ENCODE measurements around the gene BICC1. TPM values are rescaled to one million over a fixed set of nuclear protein-coding genes. Genes with fewer than 3 reads are reported as not detected.

Gene BICC1
- total RNA-seq, 1 experiment from 2014 or later = not detected

Other genes starting within 250 kb of the BICC1 start
- 5.5 TPM for gene IPMK, start 245.0 kb upstream of the BICC1 start, total RNA-seq (2021; ENCODE audit: unreplicated experiment)
- gene CISD1, start 243.7 kb upstream of the BICC1 start, total RNA-seq (2021; ENCODE audit: unreplicated experiment) = 47.3 TPM
- 15.5 TPM for gene UBE2D1, start 177.9 kb upstream of the BICC1 start, total RNA-seq (2021; ENCODE audit: unreplicated experiment)
- gene TFAM, start 127.5 kb upstream of the BICC1 start, total RNA-seq (2021; ENCODE audit: unreplicated experiment) = 57.6 TPM